ENCODE data around the gene DOLK.

GRCh38 chr9:128929560-128929959 lies 17.8 kb downstream of the DOLK start:
- TF ChIP-seq CTCF (IDR thresholded peaks at IDR 0.05) = no peak
- TF ChIP-seq EZH2 (IDR thresholded peaks at IDR 0.05; ENCODE audit: borderline replicate concordance, insufficient read depth, low read depth, low read length, poor library complexity, severe bottlenecking) = no peak
